B cell (primary cell): ENCODE data around the gene TMSB4X. TPM values are rescaled to one million over a fixed set of nuclear protein-coding genes. Genes with fewer than 3 reads are reported as not detected.

Source experiments
- ATAC-seq: fragments of 200-7000 bp; cut with Tn5 transposase; one replicate; pipeline ENCODE4 v1.10.0; 2021; ENCODE audit warnings: low read depth, mild to moderate bottlenecking, moderate number of reproducible peaks, moderate library complexity
- CTCF ChIA-PET: fragments of 350-600 bp; sonication (Branson Sonifier 250); formaldehyde crosslinking; loops from one replicate; lab custom pipeline; 2021; ENCODE audit warnings: antibody characterized with exemption, inconsistent platforms; lab: Charles Lee
- POLR2A ChIA-PET: fragments of 350-600 bp; sonication (Branson Sonifier 250); formaldehyde crosslinking; loops from one replicate; lab custom pipeline; 2021; ENCODE audit warnings: antibody characterized with exemption; lab: Charles Lee
- DNase-seq: peaks from one replicate; pipeline ENCODE4 v3.0.0; 2013
- H2AFZ ChIP-seq: 2 replicates; pipeline ENCODE4 v1.6.1; 2012; ENCODE audit warnings: mild to moderate bottlenecking, low read depth, low read length; ENCODE audit not compliant: insufficient read depth, poor library complexity, severe bottlenecking
- H3K27ac ChIP-seq, 2 donors: 1 replicate in 1 of 2; 2 replicates in 1 of 2; pipeline ENCODE4 v1.5.1; 2012 to 2013; ENCODE audit warnings: low read length in 2 of 2, mild to moderate bottlenecking in 2 of 2, moderate library complexity in 1 of 2
- H3K27me3 ChIP-seq, 4 experiments: fragments of 200-600 bp in 1 of 4; sonication (generic) in 1 of 4; replicated peaks in 1 of 4; 1 replicate in 2 of 4; 2 replicates in 2 of 4; pipeline versions ENCODE4 v1.6.1 to v1.7.0; 2013 to 2016; ENCODE audit warnings: low read length in 3 of 4, mild to moderate bottlenecking in 2 of 4, mixed read lengths in 1 of 4, moderate library complexity in 1 of 4; ENCODE audit not compliant: insufficient read depth in 4 of 4, control insufficient read depth in 3 of 4; ENCODE audit errors: control extremely low read depth in 1 of 4
- H3K36me3 ChIP-seq, 2 experiments: replicated peaks in 1 of 2; 1 replicate in 1 of 2; 2 replicates in 1 of 2; pipeline versions ENCODE4 v1.6.1 to v1.7.1; 2013; ENCODE audit warnings: low read length in 1 of 2; ENCODE audit not compliant: insufficient read depth in 2 of 2, control insufficient read depth in 1 of 2; ENCODE audit errors: control extremely low read depth in 1 of 2, extremely low read depth in 1 of 2
- H3K4me1 ChIP-seq, 2 donors: fragments of 200-600 bp in 1 of 2; sonication (generic) in 1 of 2; 1 replicate in 1 of 2; 2 replicates in 1 of 2; pipeline versions ENCODE4 v1.5.1 to v1.6.1; 2013 to 2017; ENCODE audit warnings: low read length in 2 of 2; ENCODE audit not compliant: control insufficient read depth in 2 of 2, insufficient read depth in 2 of 2
- H3K4me2 ChIP-seq: replicated peaks from 2 replicates; pipeline ENCODE3; 2012; ENCODE audit warnings: mild to moderate bottlenecking, low read depth, low read length; ENCODE audit not compliant: poor library complexity, severe bottlenecking
- H3K4me3 ChIP-seq, 5 experiments: fragments of 200-600 bp in 1 of 5; sonication (generic) in 1 of 5; 1 replicate in 3 of 5; 2 replicates in 2 of 5; pipeline versions ENCODE4 v1.5.1 to v1.7.0; 2011 to 2016; ENCODE audit warnings: low read length in 4 of 5, mild to moderate bottlenecking in 4 of 5, low read depth in 2 of 5, control low read depth in 1 of 5, moderate library complexity in 1 of 5; ENCODE audit not compliant: insufficient read depth in 1 of 5; ENCODE audit errors: control extremely low read depth in 1 of 5, extremely low read depth in 1 of 5
- H3K79me2 ChIP-seq: fragments of 200-600 bp; sonication (generic); one replicate; pipeline ENCODE4 v1.6.0; 2016; ENCODE audit warnings: low read length; ENCODE audit not compliant: control insufficient read depth, insufficient read depth
- H3K9ac ChIP-seq: fragments of 200-600 bp; sonication (generic); 2 replicates; pipeline ENCODE4 v1.6.1; 2017; ENCODE audit warnings: mild to moderate bottlenecking, low read length, moderate library complexity
- H3K9me3 ChIP-seq, 3 donors: one replicate each; pipeline versions ENCODE4 v1.6.1 to v1.7.1; 2013; ENCODE audit warnings: low read length in 2 of 3; ENCODE audit not compliant: control insufficient read depth in 2 of 3, insufficient read depth in 1 of 3; ENCODE audit errors: control extremely low read depth in 1 of 3
- H4K20me1 ChIP-seq: 2 replicates; pipeline ENCODE4 v1.6.0; 2012; ENCODE audit warnings: mild to moderate bottlenecking, low read length; ENCODE audit not compliant: insufficient read depth, control insufficient read depth, poor library complexity, severe bottlenecking
- H3K27ac Mint-ChIP-seq: one replicate; pipeline ENCODE4 v1.8.0; 2021; ENCODE audit warnings: mixed read lengths
- H3K27me3 Mint-ChIP-seq: one replicate; pipeline ENCODE4 v1.8.0; 2021; ENCODE audit warnings: mixed read lengths
- H3K4me1 Mint-ChIP-seq: one replicate; pipeline ENCODE4 v1.8.0; 2021; ENCODE audit warnings: mixed read lengths
- H3K4me3 Mint-ChIP-seq: one replicate; pipeline ENCODE4 v1.8.0; 2021; ENCODE audit warnings: mixed read lengths
- H3K9me3 Mint-ChIP-seq: one replicate; pipeline ENCODE4 v1.8.0; 2022; ENCODE audit warnings: mixed read lengths; ENCODE audit not compliant: insufficient read depth
- CTCF ChIP-seq: fragments of 200-600 bp; IDR thresholded peaks from one replicate; pipeline ENCODE4 v1.8.0; 2022; ENCODE audit warnings: antibody characterized with exemption, mild to moderate bottlenecking
- EZH2 ChIP-seq: IDR thresholded peaks from 2 replicates; pipeline ENCODE4 v1.6.1; 2012; ENCODE audit warnings: borderline replicate concordance, low read depth, mild to moderate bottlenecking, moderate library complexity, low read length; ENCODE audit not compliant: insufficient read depth, poor library complexity, severe bottlenecking
- WGBS: methylation state at CpG from one replicate; pipeline ENCODE4 v1.1.5; 2013; ENCODE audit warnings: missing lambda C conversion rate; ENCODE audit not compliant: insufficient coverage; 5-methylcytosine and 5-hydroxymethylcytosine counted together
- intact Hi-C: fragments of 100-400 bp; cut with micrococcal nuclease; formaldehyde crosslinking; loops from one replicate; pipeline ENCODE4 v1.10.0; 2022
- polyA plus RNA-seq: library from polyadenylated mRNA; depleted of rRNA; stranded (reverse); fragments of >200 nt; gene quantifications from 2 replicates; pipeline ENCODE4 v1.2.3, GENCODE V29; 2012
- total RNA-seq, 2 donors: library from RNA; stranded (reverse); fragments of 120-200 nt in 1 of 2; gene quantifications; 1 replicate in 1 of 2; 2 replicates in 1 of 2; pipeline versions ENCODE4 v1.2.3 to v1.2.4, GENCODE V29; 2013 to 2022

TMSB4X gene
- total and polyA plus RNA-seq, 2 donors (not counting 1 experiment from before 2014, with no cell fraction given): 2,550 to 4,850 TPM

DNA sequence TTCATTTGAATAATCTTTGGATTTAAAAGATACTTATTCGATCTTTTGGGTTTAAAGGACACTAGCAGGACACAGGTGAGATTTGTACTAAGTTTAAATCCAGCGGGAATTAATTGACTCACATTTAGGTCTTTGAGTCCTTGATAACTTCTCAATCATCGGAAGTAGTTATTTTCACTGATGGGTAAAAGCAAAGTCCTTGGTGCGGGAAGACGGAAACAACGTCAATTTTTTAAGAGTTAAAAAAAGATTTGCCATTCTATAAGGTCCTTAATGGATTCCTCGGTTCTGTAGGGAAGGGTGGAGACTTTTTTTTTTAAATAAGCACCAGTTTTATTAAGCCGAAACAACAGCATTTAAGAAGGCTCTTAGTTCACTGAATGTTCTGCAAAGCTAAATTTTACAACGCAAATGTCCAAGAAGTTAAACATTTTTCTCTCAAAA is 2.9 kb downstream of the TMSB4X start:
- H3K4me1 Mint-ChIP-seq: peaks cover 46% of the 10 kb centered on the region
- H3K27ac Mint-ChIP-seq: peak overlapping the region; percentile 96
- H3K4me2 ChIP-seq: peak overlapping the region; percentile 76

More for the DNA sequence above, 2.9 kb downstream of the TMSB4X start:
- Histone ChIP-seq H3K4me1 (peaks cover 49 to 51% of the 10 kb centered on the region in 2 donors), H3K36me3 (peaks cover 0 to 19% of the 10 kb centered on the region in 2 experiments), H3K27me3 (peaks cover 0 to 4% (median 0%) of the 10 kb centered on the region in 4 experiments), H3K4me3 (peak overlapping the region; percentile 85 to 91 (median 87)), H3K9ac (peak overlapping the region; percentile 86), H2AFZ (no peak overlapping the region), H3K79me2 (peaks cover 62% of the 10 kb centered on the region), H4K20me1 (peaks cover 13% of the 10 kb centered on the region), H3K27ac (peak overlapping the region; percentile 63 to 77), H3K9me3 (no peaks in the 10 kb centered on the region)
- ATAC-seq (no peak), DNase-seq (no peak)
- TF ChIP-seq CTCF (no peak), EZH2 (no peak)
- Mint-ChIP-seq H3K4me3 (peak overlapping the region; percentile 99), H3K9me3 (no peaks in the 10 kb centered on the region), H3K27me3 (no peaks in the 10 kb centered on the region)
- ChIA-PET POLR2A (interaction anchor here (0.9 to 11.7 kb wide), 11 partner anchors 18 to 509 kb away, joined by 3 to 136 read pairs (median 9); no protein-coding TSS in a partner anchor), CTCF (interaction anchor here (0.6 to 15.8 kb wide), 16 partner anchors 14 to 511 kb away, joined by 3 to 214 read pairs (median 4); no protein-coding TSS in a partner anchor)
- intact Hi-C loops: loop anchor here (1.0 to 10.0 kb wide), 4 partner anchors 23 to 367 kb away; no protein-coding TSS in a partner anchor
- WGBS: 0% methylated on average over 3 of the region's 9 CpGs
